Loucy (cell line): ENCODE results near the gene LRRC25.

Experiments
- H2AFZ ChIP-seq: fragments of 200-600 bp; sonication (generic); 2 replicates; pipeline ENCODE4 v1.6.0; 2016; ENCODE audit warnings: antibody characterized with exemption, mild to moderate bottlenecking, low read length, moderate library complexity
- H3F3A ChIP-seq: fragments of 200-600 bp; 2 replicates; pipeline ENCODE4 v1.6.0; 2016; ENCODE audit warnings: antibody characterized with exemption, low read depth, mild to moderate bottlenecking
- H3K27me3 ChIP-seq: fragments of 200-600 bp; sonication (generic); 2 replicates; pipeline ENCODE4 v1.6.1; 2014; ENCODE audit warnings: low read length, mild to moderate bottlenecking; ENCODE audit not compliant: insufficient read depth, poor library complexity, severe bottlenecking
- H3K36me3 ChIP-seq: fragments of 200-600 bp; sonication (generic); 2 replicates; pipeline ENCODE4 v1.6.1; 2016; ENCODE audit warnings: low read length; ENCODE audit not compliant: insufficient read depth
- H3K4me1 ChIP-seq: fragments of 200-600 bp; sonication (generic); 2 replicates; pipeline ENCODE4 v1.5.1; 2014; ENCODE audit warnings: low read length, mild to moderate bottlenecking; ENCODE audit not compliant: insufficient read depth, poor library complexity, severe bottlenecking
- H3K4me2 ChIP-seq: fragments of 200-600 bp; sonication (generic); 2 replicates; pipeline ENCODE4 v1.6.0; 2014; ENCODE audit warnings: antibody characterized with exemption, low read length, low read depth, mild to moderate bottlenecking; ENCODE audit not compliant: poor library complexity, severe bottlenecking
- H3K4me3 ChIP-seq: fragments of 200-600 bp; sonication (generic); 2 replicates; pipeline ENCODE4 v1.5.1; 2014; ENCODE audit warnings: low read length, mild to moderate bottlenecking, mixed read lengths; ENCODE audit not compliant: poor library complexity, severe bottlenecking
- H3K79me2 ChIP-seq: fragments of 200-600 bp; sonication (generic); 2 replicates; pipeline ENCODE4 v1.6.1; 2014; ENCODE audit warnings: low read length; ENCODE audit not compliant: insufficient read depth
- H3K9ac ChIP-seq: fragments of 200-600 bp; sonication (generic); 2 replicates; pipeline ENCODE4 v1.6.0; 2014; ENCODE audit warnings: mild to moderate bottlenecking, low read depth, low read length, moderate library complexity; ENCODE audit not compliant: poor library complexity, severe bottlenecking
- H3K9me2 ChIP-seq: fragments of 200-600 bp; sonication (generic); replicated peaks from 2 replicates; pipeline ENCODE4 v1.6.1; 2016; ENCODE audit warnings: low read depth, low read length, mixed read lengths
- H3K9me3 ChIP-seq: fragments of 200-600 bp; sonication (generic); 2 replicates; pipeline ENCODE4 v1.6.1; 2014; ENCODE audit warnings: mild to moderate bottlenecking, antibody characterized with exemption, low read length, low read depth; ENCODE audit not compliant: insufficient read depth
- H4K20me1 ChIP-seq: fragments of 200-600 bp; sonication (generic); 2 replicates; pipeline ENCODE4 v1.6.0; 2014; ENCODE audit warnings: antibody characterized with exemption, low read length, mild to moderate bottlenecking; ENCODE audit not compliant: insufficient read depth, poor library complexity, severe bottlenecking
- EZH2phosphoT487 ChIP-seq: fragments of 200-600 bp; IDR thresholded peaks from 2 replicates; pipeline ENCODE4 v1.6.1; 2018; ENCODE audit warnings: antibody characterized with exemption, mild to moderate bottlenecking, moderate library complexity, borderline replicate concordance
- TF ChIP-seq, protein P1 (sequence below): fragments of 200-600 bp; sonication (generic); conservative IDR thresholded peaks from 2 replicates; pipeline ENCODE4 v1.5.1; 2014; ENCODE audit warnings: mild to moderate bottlenecking, antibody characterized with exemption, low read length

Gene LRRC25

DNA sequence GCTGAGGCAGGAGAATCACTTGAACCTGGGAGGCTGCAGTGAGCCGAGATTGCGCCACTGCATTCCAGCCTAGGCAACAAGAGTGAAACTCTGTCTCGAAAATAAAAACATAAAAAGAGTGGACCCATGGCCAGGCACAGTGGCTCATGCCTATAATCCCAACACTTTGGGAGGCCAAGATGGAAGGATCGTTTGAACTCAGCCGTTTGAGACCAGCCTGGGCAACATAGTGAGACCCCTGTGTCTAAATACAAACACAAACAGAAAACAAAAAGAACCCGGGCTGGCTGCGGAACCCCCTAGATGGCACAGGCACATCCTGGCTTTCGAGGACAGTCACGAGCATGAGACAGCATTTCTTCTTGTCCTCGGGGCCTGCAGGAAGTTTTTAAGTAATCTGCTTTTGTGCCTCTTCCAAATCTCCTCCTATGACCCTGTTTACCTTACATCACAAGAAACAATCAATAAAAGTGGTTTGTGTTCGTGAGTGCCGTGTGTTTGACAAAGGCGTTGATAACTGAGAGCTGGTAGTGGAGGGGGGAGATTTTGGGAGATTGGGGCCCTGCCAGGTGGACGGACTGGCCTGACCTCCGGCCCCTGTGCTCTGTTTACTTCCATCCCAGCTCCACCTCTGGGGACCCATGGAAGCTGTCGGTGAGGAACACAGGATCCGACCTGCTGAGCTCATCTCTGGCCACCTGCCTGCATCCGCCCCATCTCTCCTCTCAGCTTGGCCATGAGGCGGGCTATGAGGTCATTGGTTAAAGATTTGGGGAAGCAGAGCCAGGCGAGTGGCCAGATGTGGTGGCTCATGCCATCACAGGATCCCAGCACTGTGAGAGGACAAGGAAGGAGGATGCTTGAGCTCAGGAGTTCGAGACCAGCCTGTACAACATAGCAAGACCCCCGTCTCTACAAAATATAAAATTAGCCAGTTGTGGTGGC is 17.3 kb downstream of the LRRC25 start:
- no peaks in the 10 kb centered on the region for H4K20me1 ChIP-seq
- no peaks in the 10 kb centered on the region for H3K27me3 ChIP-seq
- TF ChIP-seq, protein P1, sequence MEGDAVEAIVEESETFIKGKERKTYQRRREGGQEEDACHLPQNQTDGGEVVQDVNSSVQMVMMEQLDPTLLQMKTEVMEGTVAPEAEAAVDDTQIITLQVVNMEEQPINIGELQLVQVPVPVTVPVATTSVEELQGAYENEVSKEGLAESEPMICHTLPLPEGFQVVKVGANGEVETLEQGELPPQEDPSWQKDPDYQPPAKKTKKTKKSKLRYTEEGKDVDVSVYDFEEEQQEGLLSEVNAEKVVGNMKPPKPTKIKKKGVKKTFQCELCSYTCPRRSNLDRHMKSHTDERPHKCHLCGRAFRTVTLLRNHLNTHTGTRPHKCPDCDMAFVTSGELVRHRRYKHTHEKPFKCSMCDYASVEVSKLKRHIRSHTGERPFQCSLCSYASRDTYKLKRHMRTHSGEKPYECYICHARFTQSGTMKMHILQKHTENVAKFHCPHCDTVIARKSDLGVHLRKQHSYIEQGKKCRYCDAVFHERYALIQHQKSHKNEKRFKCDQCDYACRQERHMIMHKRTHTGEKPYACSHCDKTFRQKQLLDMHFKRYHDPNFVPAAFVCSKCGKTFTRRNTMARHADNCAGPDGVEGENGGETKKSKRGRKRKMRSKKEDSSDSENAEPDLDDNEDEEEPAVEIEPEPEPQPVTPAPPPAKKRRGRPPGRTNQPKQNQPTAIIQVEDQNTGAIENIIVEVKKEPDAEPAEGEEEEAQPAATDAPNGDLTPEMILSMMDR, result no peak
- TF ChIP-seq EZH2phosphoT487, result no peak
- H3K36me3 ChIP-seq, result no peaks in the 10 kb centered on the region
- no peaks in the 10 kb centered on the region for H3K9me3 ChIP-seq
- no peak overlapping the region for H3K9ac ChIP-seq
- no peak overlapping the region for H3K4me3 ChIP-seq
- H3F3A ChIP-seq, result no peaks in the 10 kb centered on the region
- no peaks in the 10 kb centered on the region for H3K79me2 ChIP-seq
- H3K9me2 ChIP-seq, result no peaks in the 10 kb centered on the region
- no peak overlapping the region for H3K4me2 ChIP-seq
- H2AFZ ChIP-seq, result no peak overlapping the region
- peaks cover 6% of the 10 kb centered on the region for H3K4me1 ChIP-seq

DNA sequence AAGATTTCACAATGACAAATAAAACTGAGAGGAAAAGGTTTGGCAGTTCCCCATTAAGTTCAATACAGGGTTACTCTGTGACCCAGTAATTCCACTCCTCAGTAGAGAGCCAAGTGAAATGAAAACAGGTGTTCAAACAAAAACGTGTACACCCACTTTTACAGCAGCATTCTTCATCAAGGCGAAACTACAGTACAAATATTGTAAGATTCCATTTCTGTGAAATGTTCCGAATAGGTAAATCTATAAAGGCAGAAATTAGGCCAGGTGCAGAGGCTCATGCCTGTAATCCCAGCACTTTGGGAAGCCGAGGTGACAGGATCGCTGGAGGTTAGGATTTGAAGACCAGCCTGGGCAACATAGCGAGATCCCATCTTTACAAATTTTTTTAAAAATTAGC is 20.4 kb downstream of the LRRC25 start:
- H3K36me3 ChIP-seq, result no peaks in the 10 kb centered on the region
- H3K9ac ChIP-seq, result no peak overlapping the region
- TF ChIP-seq EZH2phosphoT487, result no peak
- TF ChIP-seq, protein P1, result no peak
- no peaks in the 10 kb centered on the region for H3K79me2 ChIP-seq
- H3K4me2 ChIP-seq, result no peak overlapping the region
- H3F3A ChIP-seq, result no peaks in the 10 kb centered on the region
- no peaks in the 10 kb centered on the region for H3K9me3 ChIP-seq
- H3K4me1 ChIP-seq, result peaks cover 30% of the 10 kb centered on the region
- H3K27me3 ChIP-seq, result no peaks in the 10 kb centered on the region
- H3K9me2 ChIP-seq, result no peaks in the 10 kb centered on the region
- H2AFZ ChIP-seq, result no peak overlapping the region
- H3K4me3 ChIP-seq, result no peak overlapping the region
- no peaks in the 10 kb centered on the region for H4K20me1 ChIP-seq

DNA sequence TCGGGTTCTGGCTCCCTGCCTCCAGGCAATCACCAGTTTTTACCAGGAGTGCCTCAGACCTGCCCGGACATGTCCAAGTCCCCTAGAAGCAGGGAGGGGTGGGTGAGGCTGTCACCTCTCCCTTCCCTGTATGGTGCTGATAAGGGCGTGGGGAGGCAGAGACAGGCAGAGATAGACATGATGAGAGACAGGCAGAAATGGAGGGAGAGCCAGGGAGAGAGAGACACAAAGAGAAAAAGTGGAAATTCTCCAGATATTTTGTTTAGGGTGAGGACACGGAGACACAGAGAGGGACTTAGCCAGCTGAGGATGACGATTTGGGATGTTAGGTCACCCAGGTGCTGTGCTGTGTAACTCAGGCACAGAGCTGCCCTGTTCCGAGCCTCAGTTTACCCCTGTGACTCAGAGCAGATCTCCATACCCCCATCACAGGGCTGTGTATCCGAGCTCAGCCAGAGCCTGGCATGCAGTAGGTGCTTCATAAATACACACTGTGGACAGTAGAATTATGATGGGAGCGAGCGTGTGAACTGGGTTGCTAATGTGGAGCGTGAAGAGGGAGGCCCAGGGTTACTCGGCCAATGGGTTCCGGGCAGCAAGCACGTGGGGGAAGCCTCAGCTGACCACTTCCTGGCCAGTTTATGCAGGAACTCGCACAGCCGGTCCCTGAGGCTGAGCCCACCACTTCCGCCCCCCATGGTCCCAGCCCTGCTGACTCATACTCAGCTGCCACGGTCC is 23.4 kb downstream of the LRRC25 start:
- H3K4me1 ChIP-seq, result peaks cover 30% of the 10 kb centered on the region
- no peaks in the 10 kb centered on the region; the same call in 1 of the 2 replicates for H3K36me3 ChIP-seq
- no peaks in the 10 kb centered on the region for H4K20me1 ChIP-seq
- no peaks in the 10 kb centered on the region for H3K9me3 ChIP-seq
- TF ChIP-seq, protein P1, result no peak
- H3K4me3 ChIP-seq, result peak overlapping the region; percentile 69
- H3K9me2 ChIP-seq, result no peaks in the 10 kb centered on the region
- H2AFZ ChIP-seq, result peak overlapping the region; percentile 3; the same call in 1 of the 2 replicates
- peak overlapping the region; percentile 87 for H3K9ac ChIP-seq
- no peaks in the 10 kb centered on the region for H3F3A ChIP-seq
- no peaks in the 10 kb centered on the region for H3K27me3 ChIP-seq
- no peaks in the 10 kb centered on the region for H3K79me2 ChIP-seq
- peak overlapping the region; percentile 93 for H3K4me2 ChIP-seq
